GM19043 (cell line): Measurements from ENCODE around the gene SVIL.
"Not testable (repeated sequence)": the region's sequence is repeated elsewhere in the genome, so short reads cannot be mapped to it uniquely, and the experiment has no call there.

Experiments
- ATAC-seq: cut with Tn5 transposase; IDR thresholded peaks from one replicate; pipeline ENCODE4 v1.9.1; 2021; ENCODE audit warnings: low read depth; ENCODE audit not compliant: unreplicated experiment

SVIL gene

GRCh38 chr10:29549493-29549892 is 85.3 kb downstream of the SVIL start:
- ATAC-seq, result not testable (repeated sequence)

GRCh38 chr10:29546773-29547313 is 87.9 kb downstream of the SVIL start:
- no peak for ATAC-seq

DNA sequence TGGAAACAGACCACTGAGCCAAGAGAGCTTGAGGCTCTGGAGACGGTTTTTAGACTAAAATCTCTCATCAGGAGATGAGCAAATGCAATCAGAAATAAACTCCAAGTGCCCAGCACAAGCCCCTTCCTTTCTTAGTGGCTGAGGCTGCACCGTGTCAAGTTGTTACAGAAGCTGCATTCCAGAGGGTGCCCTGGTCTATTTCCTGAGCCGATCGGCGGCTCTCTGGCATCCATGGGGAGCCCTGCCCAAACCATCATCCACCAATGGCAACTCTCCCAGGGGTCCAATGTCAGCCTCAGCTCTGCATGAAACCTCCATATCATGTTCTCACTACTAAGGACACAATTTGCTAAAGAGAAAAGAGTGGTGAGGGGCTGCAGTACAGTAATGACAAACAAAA is 89.6 kb downstream of the SVIL start:
- ATAC-seq, result no peak

- ATAC-seq, result no peak
Measured at GRCh38 chr10:29543715-29544114, 91.1 kb downstream of the SVIL start.

- ATAC-seq, result no peak
Measured at GRCh38 chr10:29542723-29543122, 92.0 kb downstream of the SVIL start.

DNA sequence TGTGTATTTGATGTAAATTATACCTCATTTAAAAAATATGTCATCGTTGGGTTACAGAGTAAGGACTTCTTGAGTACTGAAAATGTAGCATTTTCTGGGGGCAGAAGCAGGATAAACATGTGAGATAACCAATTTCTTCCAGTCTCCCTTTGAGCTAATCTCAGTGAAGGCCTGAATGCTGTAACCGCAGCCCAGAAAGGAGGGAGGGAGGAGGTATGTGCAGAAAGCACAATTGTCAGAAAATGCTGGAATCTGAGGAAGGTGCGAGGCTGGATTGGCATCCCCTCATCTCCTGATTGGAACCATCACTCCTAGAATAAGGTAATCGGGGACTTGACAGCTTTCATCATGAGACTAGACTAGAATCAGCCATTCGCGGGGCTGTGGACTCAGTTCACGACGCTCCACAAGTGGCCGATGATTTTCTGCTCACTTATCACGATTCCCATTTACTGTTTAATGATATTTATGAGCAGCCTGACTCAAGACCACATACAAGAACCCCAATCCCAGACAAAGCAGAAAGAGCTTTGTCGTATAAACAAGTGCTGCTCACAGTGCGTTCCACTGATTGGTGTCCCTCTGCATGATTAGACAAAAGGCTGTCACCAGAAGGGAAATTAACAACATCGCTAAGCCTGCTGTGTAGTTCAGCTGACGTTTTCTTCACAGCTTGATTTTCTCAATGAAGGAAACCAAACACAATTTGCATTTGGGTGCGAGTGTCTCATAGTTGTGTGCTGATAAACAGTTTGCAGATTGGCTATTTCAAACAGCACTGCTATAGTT is 93.2 kb downstream of the SVIL start:
- no peak for ATAC-seq

DNA sequence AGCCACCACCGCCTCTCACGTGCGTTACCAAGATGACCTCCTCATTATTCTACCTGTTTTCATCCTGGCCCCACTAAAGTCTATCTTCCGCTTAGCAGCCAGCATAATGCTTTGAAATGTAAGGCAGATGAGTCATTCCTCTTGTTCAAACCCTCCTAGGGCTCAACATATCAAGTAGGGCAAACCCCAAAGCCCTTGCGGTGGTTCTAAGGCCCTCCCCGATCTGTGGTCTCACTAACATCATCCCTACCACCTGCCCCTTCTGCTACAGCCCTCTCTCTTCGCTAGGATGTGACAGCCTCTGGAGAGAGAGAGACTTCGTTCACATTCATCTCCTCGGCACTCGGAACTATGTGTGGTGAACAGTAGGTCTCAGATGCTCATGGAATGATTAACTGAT is 94.8 kb downstream of the SVIL start:
- no peak for ATAC-seq

- no peak for ATAC-seq
Measured at GRCh38 chr10:29539412-29539811, 95.4 kb downstream of the SVIL start.

GRCh38 chr10:29537799-29538198 is 97.0 kb downstream of the SVIL start:
- ATAC-seq, result no peak

- not testable (repeated sequence) for ATAC-seq
Measured at GRCh38 chr10:29536691-29537090, 98.1 kb downstream of the SVIL start.

DNA sequence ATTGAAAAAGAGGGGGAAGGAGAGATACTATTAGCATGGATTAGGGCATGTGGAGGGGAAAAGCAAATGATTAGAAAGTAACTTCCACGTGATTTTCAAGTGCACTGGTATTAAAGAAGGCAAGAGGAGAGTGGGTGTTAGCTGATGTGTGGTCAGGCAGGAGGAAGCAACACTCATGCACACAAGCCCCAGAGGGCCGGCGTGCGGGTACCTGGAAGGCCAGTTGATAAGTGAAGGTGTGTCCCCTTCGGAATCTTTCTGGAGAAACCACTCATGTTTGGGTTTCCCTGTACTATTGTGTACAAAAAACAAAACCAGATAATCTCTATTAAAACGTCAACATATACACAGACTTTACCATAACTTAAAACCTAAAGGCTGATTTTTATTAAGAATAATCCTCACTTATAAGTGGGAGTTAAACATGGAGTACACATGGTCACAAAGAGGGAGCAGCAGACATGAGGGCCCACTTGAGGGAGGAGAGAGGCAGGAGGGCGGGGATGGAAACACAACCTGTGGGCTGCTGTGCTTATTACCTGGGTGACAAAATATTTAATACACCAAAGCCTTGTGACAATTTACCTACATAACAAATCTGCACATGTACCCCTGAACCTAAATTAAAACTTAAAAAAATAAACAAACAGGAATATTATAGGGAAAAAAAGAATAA is 98.9 kb downstream of the SVIL start:
- no peak for ATAC-seq

GRCh38 chr10:29535012-29535777 is 99.6 kb downstream of the SVIL start:
- no peak for ATAC-seq

DNA sequence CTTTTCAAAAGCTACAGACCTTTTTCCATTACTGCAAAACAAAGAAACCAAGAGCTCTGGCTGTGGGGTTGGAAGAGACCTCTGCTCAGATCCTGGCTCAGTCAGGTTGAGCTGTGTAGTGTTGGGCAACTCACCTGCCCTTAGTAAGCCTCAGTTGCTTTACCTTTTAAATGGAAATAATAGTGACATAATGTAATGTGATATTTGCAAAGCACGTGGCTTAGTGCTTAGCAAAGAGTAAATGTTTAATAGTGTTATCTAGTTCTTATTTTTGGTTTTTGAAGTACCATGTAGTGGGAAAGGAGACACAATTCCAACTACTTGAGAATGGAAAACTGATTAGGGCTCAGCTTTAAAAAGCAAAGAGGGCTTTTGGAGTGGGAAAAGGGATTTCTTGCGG is 100.2 kb downstream of the SVIL start:
- ATAC-seq, result no peak

- ATAC-seq, result no peak
Measured at GRCh38 chr10:29533696-29534285, 101.0 kb downstream of the SVIL start.

- ATAC-seq, result no peak
Measured at GRCh38 chr10:29533046-29533445, 101.7 kb downstream of the SVIL start.

DNA sequence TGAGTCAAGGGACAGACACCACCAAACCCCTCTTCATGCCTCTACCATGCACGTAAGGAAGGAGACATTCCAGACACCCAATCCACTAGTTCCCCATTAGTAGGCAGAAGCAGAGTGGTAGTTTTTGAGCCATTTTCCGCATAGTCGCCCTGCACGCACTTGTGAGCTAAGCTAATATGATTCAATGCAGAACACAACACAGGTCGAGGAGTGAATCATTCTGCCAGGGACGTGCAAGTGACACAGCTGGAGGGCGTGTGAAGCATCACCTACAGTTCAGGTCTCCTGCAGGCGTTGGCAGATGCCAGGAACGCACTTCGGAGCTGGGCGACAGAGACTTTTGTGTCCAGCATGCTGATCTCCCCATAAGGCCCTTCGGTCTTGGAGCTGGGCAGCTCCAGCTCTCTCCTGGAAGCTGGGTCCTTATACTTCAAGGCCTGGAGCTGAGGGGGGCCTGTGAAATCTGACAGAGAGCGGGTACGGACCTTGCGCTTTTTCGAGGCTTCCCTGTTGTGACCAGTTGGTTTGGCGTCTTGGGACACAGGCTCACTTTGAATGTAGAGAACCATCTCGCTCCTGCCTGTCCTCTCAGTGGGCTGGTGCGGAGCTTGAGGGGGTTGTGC is 102.4 kb downstream of the SVIL start:
- no peak for ATAC-seq

GRCh38 chr10:29530112-29530976 is 104.4 kb downstream of the SVIL start:
- ATAC-seq, result no peak

GRCh38 chr10:29529146-29529545 is 105.6 kb downstream of the SVIL start:
- ATAC-seq, result no peak

DNA sequence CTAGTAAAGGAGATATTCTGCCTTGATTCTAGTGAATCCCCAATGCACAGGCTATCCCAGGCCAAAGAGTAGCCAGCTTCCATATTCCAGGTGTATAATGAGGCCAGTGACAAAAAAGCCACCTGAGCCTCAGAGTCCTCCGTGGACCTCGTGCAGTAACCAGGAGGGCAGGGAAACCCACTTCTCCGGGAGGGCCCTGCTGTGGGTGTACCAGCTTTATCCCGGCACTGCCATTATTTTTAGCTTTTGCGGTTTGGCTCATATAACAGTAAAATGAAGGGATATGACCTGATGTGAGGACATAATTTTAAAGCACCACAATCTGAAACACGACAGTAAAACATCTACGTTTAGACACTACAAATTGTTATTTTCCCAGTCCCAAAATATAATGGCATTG is 109.0 kb downstream of the SVIL start:
- no peak for ATAC-seq
